SHP77 treated with DMSO at 0.1 percent for 48 hours (cell line): ENCODE results near the gene IQCB1.
A peak's percentile ranks its signal among the peaks of the same experiment; 100 is the strongest.
"Not testable (repeated sequence)": the region's sequence is repeated elsewhere in the genome, so short reads cannot be mapped to it uniquely, and the experiment has no call there.

Experiments used
- DNase-seq: peaks from one replicate; lab custom pipeline; 2025; lab: John Stamatoyannopoulos, UW

IQCB1 gene

DNA sequence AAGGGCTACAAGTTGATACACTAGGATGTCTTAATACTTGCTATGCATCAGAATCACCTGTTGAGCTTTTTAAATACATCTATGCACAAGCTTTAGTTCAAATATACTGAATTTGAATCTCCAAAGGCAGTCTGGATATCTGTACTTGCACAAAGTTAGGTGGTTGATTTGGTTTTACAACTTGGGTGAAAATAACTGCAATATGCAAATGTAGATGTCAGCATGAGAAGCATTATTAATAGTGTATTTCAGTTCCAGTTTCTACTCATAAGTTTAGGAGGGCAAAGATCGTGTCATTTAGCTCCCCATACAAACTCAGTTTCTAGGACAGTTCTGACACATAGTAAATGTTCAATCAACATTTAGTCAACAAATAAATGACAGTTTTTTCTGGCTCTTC, 25.6 kb downstream of the IQCB1 start:
- DNase-seq: no peak

GRCh38 chr3:121803771-121804320, 31.0 kb downstream of the IQCB1 start:
- DNase-seq: no peak

DNA sequence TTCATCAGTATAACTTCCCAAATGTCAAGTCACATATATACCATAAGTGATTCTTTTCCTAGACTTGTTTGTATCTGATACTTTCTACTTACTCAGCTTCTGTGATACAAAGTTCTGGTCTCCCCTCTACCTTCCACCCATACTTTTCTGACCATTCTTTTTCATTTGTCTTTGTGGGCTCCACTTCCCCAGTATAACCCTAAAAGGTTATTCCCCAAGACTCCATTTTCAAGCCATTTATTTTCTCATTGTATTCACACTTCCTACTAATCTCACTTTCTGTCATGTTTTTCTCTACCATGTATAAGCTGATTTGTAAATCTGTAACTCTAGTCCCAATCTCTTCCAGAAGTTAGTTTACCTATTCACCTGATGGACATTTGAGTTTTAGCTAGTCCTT, 34.0 kb downstream of the IQCB1 start:
- no peak for DNase-seq

DNA sequence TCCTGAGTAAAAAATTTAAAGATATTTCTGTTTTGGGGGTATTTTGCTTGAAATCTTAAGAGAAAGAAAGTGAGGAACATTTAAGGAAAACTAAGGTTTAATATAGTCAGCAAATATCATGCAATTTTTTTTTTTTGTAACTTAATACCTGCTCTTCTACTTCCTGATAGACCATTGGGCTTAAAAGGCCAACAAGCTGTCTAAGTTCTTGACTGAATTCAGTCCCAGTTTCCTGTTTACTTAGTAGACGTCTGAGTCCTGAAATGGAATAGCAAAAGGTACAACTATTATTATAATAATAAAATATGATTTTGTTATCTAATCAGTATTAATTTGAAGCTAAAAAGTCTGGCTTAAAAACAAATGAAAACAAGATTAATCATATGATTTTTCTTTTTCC, 37.9 kb downstream of the IQCB1 start:
- DNase-seq: no peak

- DNase-seq: no peak
These were observed 40.4 kb downstream of the IQCB1 start for GRCh38 chr3:121794264-121794983.

DNA sequence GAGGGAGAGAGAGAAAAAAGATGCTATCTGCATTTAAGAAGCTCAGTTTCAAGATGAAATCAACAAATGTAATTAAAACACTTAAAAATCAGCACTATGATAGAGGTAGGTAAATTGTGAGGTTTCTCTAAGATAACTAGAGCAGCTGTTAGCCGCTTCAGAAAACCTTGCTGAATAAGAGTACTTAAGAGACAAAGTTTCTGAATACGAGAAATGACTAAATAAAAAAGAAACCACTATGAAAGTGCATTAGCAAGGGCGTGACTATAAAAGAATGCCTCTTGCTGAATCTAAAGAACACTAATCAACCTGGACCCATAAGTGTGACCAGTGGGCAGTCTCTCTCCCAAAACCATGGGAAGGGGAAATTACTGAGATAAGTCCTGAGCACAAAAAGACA, 41.8 kb downstream of the IQCB1 start:
- no peak for DNase-seq

DNA sequence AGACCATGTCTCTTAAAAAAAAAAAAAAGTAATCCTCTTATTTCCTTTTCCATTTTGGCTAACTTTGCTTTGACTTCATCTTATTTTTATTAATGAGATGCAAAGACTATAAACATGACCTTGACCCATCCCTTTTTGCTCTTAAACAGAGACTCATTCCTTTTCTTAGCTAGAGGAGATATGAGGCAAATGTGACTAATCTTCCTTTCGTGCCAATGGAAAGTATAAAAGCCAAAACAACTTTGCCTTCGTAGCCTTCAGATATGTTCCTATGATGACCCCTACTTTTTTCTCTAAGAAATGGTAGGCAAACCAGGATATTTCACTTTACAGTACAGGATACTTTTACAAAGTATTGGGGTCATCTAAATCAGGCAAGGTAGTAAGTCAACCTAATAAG, 48.4 kb downstream of the IQCB1 start:
- DNase-seq: no peak

DNA sequence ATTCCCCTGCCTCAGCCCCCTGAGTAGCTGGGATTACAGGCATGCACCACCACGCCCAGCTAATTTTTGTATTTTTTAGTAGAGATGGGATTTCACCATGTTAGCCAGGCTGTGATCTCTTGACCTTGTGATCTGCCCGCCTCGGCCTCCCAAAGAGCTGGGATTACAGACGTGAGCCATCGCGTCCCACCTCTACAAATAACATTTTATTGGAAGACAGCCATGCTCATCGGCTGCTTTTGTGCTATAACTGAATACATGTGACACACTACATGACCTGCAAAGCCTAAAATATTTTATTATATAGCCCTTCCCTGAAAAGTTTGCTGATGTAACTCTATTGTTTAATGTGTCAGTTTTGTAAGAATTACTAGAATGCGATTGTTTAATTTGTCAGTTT, 52.1 kb downstream of the IQCB1 start:
- DNase-seq: not testable (repeated sequence)

DNA sequence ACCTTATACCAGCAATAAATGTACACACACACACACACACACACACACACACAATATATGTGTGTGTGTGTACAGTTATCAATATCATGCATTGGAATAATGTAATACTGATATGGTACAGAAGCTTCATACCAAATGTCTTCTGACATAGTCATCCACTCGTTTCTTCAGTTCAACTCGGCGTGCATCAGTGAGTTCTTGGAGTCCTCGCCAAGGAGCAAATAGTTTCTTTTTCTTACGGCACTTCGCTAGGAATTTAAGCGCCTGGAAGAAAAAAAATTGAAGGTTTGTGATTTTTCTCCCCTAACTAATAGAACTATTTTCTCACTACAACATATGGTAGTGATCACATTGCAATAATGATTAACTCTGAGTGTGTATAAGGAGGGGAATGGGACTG, 53.2 kb downstream of the IQCB1 start:
- DNase-seq: no peak

DNA sequence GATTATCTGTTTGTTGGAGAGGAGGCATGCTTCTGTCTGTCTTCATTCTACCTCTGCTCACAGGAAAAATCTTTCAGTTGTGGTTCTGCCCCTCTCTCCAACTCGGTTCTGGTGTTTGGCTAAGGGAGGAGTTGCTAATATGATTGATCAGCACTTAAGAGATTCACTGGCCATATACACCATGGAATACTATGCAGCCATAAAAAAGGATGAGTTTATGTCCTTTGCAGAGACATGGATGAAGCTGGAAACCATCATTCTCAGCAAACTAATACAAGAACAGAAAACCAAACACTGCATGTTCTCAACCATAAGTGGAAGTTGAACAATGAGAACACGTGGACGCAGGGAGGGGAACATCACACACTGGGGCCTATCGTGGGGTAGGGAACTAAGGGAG, 59.8 kb downstream of the IQCB1 start:
- DNase-seq: not testable (repeated sequence)

GRCh38 chr3:121769246-121769645, 65.6 kb downstream of the IQCB1 start:
- DNase-seq: no peak

DNA sequence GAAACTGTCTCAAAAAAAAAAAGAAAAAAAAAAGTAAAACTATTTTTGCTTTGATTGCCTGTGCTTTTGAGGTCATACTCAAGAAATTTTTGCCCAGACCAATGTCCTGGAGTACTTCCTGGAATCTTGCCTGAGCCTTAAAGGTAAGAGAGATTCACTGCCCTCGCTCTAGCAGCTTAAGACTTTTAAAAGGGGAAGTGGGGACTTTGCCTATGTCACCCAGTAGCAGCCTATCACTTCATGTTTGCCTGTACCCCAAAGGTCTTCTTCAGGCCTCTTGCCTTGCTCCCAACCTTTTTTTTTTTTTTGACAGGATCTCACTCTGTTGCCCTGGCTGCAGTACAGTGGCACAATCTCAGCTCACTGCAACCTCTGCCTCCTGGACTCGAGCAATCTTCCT, 66.4 kb downstream of the IQCB1 start:
- no peak for DNase-seq

- DNase-seq: no peak
These were observed 75.2 kb downstream of the IQCB1 start for GRCh38 chr3:121759541-121760202.

- no peak for DNase-seq
These were observed 76.0 kb downstream of the IQCB1 start for GRCh38 chr3:121758727-121759450.

GRCh38 chr3:121757812-121758545, 76.9 kb downstream of the IQCB1 start:
- no peak for DNase-seq

GRCh38 chr3:121757087-121757811, 77.6 kb downstream of the IQCB1 start:
- no peak for DNase-seq

DNA sequence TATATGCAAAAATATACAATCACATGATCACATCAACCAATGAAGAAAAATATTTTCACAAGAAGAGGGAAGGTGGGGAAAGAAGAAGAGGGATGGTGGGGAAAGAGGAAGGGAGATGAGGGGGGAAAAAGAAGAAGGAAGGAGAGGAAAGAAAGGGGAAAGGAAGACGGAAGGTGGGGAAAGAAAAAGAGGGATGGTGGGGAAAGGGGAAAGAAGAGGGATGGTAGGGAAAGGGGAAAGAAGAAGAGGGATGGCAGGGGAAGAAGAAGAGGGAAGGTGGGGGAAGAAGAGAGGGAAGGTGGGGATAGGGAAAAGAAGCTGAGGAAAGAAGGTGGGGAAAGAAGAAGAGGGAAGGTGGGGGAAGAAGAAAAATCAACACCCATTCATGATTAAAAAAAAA, 82.1 kb downstream of the IQCB1 start:
- DNase-seq: no peak

DNA sequence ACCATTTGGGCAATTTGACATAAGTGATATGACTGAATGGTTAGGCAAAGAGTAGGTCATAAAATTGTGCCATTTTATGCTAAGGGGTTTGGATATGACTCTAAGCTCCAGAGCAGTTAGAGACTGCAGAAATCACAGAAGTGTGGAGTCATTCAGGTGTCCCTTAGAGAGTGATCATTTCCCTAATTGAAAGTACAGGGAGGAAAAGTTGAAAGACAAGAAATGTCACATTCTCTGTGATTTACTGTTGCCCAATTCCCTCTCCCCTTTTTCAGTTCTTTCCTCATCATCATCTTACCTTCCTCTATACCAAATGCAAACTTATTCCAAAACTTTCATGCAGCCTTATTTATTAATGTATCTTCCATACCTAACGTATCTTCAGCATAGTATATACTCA, 82.6 kb downstream of the IQCB1 start:
- no peak for DNase-seq

- no peak for DNase-seq
These were observed 84.8 kb downstream of the IQCB1 start for GRCh38 chr3:121750087-121750415.

- DNase-seq: peak; percentile 97
These were observed 85.4 kb downstream of the IQCB1 start, which contains the start of gene GOLGB1 for GRCh38 chr3:121749276-121750086. Gene GOLGB1 (minus strand): TSS chr3:121749741. CDS start chr3:121730971, 18,770 bp downstream.
